Panc1 (cell line): ENCODE data around the gene CREBBP. TPM values are rescaled to one million over a fixed set of nuclear protein-coding genes. Genes with fewer than 3 reads are reported as not detected.

ENCODE experiments used
- ATAC-seq: fragments of 200-7000 bp; cut with Tn5 transposase; 2 replicates; pipeline ENCODE4 v1.9.1; 2020; ENCODE audit warnings: mild to moderate bottlenecking, moderate library complexity
- BruUV-seq: library from RNA; stranded (reverse); fragments of 400-500 nt; replicated peaks from 2 replicates; lab custom pipeline; 2021; lab: Mats Ljungman, UMichigan
- CTCF ChIA-PET: fragments of 300-600 bp; sonication (Branson Sonifier 250); formaldehyde crosslinking; loops from one replicate; lab custom pipeline; 2022; ENCODE audit warnings: antibody characterized with exemption; lab: Charles Lee
- POLR2A ChIA-PET: fragments of 300-600 bp; sonication (Branson Sonifier 250); formaldehyde crosslinking; loops from one replicate; lab custom pipeline; 2022; ENCODE audit warnings: antibody characterized with exemption; lab: Charles Lee
- DNase-seq: peaks from one replicate; pipeline ENCODE4 v3.0.0-alpha.2; 2010; ENCODE audit warnings: low read depth, low spot score
- H3K27ac ChIP-seq: 2 replicates; pipeline ENCODE4 v1.5.1; 2011; ENCODE audit warnings: mild to moderate bottlenecking, low read length, inconsistent platforms
- H3K27me3 ChIP-seq: fragments of 200-500 bp; sonication (Bioruptor generic); 2 replicates; pipeline ENCODE4 v1.6.0; 2014; ENCODE audit warnings: low read length, inconsistent platforms; ENCODE audit not compliant: control insufficient read depth, insufficient read depth
- H3K36me3 ChIP-seq: fragments of 200-500 bp; sonication (Bioruptor generic); 2 replicates; pipeline ENCODE4 v1.5.1; 2014; ENCODE audit warnings: inconsistent platforms, mild to moderate bottlenecking, low read length, moderate library complexity; ENCODE audit not compliant: control insufficient read depth, insufficient read depth
- H3K4me1 ChIP-seq: 2 replicates; pipeline ENCODE4 v1.5.1; 2011; ENCODE audit warnings: inconsistent platforms, mild to moderate bottlenecking, low read length, moderate library complexity; ENCODE audit not compliant: control insufficient read depth, insufficient read depth
- H3K4me3 ChIP-seq, 2 experiments: 2 replicates each; pipeline ENCODE4 v1.5.1; 2011 to 2012; ENCODE audit warnings: low read depth in 2 of 2, low read length in 2 of 2, mild to moderate bottlenecking in 2 of 2, inconsistent platforms in 1 of 2, moderate library complexity in 1 of 2
- H3K9me3 ChIP-seq: fragments of 200-500 bp; sonication (Bioruptor generic); 2 replicates; pipeline ENCODE4 v1.5.1; 2014; ENCODE audit warnings: low read depth, mild to moderate bottlenecking, inconsistent platforms, low read length, moderate library complexity; ENCODE audit not compliant: control insufficient read depth, insufficient read depth
- CTCF ChIP-seq: fragments of 450-650 bp; IDR thresholded peaks from 2 replicates; pipeline ENCODE4 v1.5.1; 2017; ENCODE audit warnings: mild to moderate bottlenecking
- POLR2AphosphoS5 ChIP-seq: IDR thresholded peaks from 2 replicates; pipeline ENCODE4 v1.6.1; 2012; ENCODE audit warnings: mild to moderate bottlenecking, low read depth, low read length, moderate library complexity
- REST ChIP-seq, 2 experiments: IDR thresholded peaks; 2 replicates each; pipeline ENCODE4 v1.6.1; 2011 to 2012; ENCODE audit warnings: low read depth in 2 of 2, control low read depth in 1 of 2, low read length in 1 of 2, mild to moderate bottlenecking in 1 of 2, moderate library complexity in 1 of 2; ENCODE audit not compliant: insufficient read depth in 1 of 2
- SIN3A ChIP-seq: IDR thresholded peaks from 2 replicates; pipeline ENCODE4 v1.6.1; 2012; ENCODE audit warnings: low read depth, mild to moderate bottlenecking, low read length, moderate library complexity, borderline replicate concordance; ENCODE audit not compliant: insufficient read depth
- TCF7L2 ChIP-seq: IDR thresholded peaks from 2 replicates; pipeline ENCODE4 v1.6.1; 2011; ENCODE audit warnings: mild to moderate bottlenecking, low read depth, low read length, inconsistent platforms
- in situ Hi-C: cut with HindIII; loops from 2 replicates; pipeline ENCODE4 v1.10.0; 2016; ENCODE audit warnings: low sequenced_read_pairs, low pct_unique_long_range_greater_than_20kb
- intact Hi-C: fragments of 100-400 bp; cut with micrococcal nuclease; formaldehyde crosslinking; loops from one replicate; pipeline ENCODE4 v1.10.0; 2022; ENCODE audit not compliant: unreplicated experiment
- total RNA-seq: library from RNA; stranded (reverse); gene quantifications from one replicate; pipeline ENCODE4 v1.2.1, GENCODE V29; 2021; ENCODE audit not compliant: unreplicated experiment

CREBBP gene
- total RNA-seq, 1 experiment from 2014 or later: 60.2 TPM

- Histone ChIP-seq H3K27me3 (no peaks in the 10 kb centered on the region), H3K4me3 (no peak overlapping the region), H3K36me3 (no peaks in the 10 kb centered on the region), H3K9me3 (no peaks in the 10 kb centered on the region), H3K27ac (no peak overlapping the region), H3K4me1 (0 out of 2 replicates have a peak, but pooled peaks cover 6% of the 10 kb centered on the region)
- in situ Hi-C loops: no loop called here
- intact Hi-C loops: no loop called here
- POLR2A ChIA-PET: no interaction called here
- no peak for TF ChIP-seq TCF7L2
- no peak for TF ChIP-seq REST (IDR thresholded peaks at IDR 0.05; ENCODE audit: insufficient read depth in 1 of 2, low read depth in 2 of 2, low read length in 1 of 2)
- no peak for TF ChIP-seq POLR2AphosphoS5
- TF ChIP-seq CTCF: no peak
- no peak for TF ChIP-seq SIN3A
- DNase-seq: no peak
- no TSS peak for BruUV-seq
- CTCF ChIA-PET: no interaction called here
- ATAC-seq: no peak
Measured at GRCh38 chr16:3687021-3687420, 193.5 kb downstream of the CREBBP start.

- ChIA-PET POLR2A (no interaction called here), CTCF (interaction anchor here (0.5 kb wide), 1 partner anchor 573 kb away, joined by 3 read pairs; no protein-coding TSS in a partner anchor)
- in situ Hi-C loops: no loop called here
- ATAC-seq (no peak), DNase-seq (no peak)
- no peak overlapping the region for H3K4me3 ChIP-seq
- no peaks in the 10 kb centered on the region for H3K9me3 ChIP-seq
- no peaks in the 10 kb centered on the region for H3K27me3 ChIP-seq
- intact Hi-C loops: no loop called here
- H3K4me1 ChIP-seq: no peaks in the 10 kb centered on the region
- TF ChIP-seq REST (IDR thresholded peaks at IDR 0.05; ENCODE audit: insufficient read depth in 1 of 2, low read depth in 2 of 2, low read length in 1 of 2) (no peak), CTCF (no peak), TCF7L2 (no peak), POLR2AphosphoS5 (no peak), SIN3A (no peak)
- peaks cover 12% of the 10 kb centered on the region; the same call in 1 of the 2 replicates for H3K36me3 ChIP-seq
- no peak overlapping the region for H3K27ac ChIP-seq
- no TSS peak for BruUV-seq
Measured at GRCh38 chr16:3681206-3681605, 199.3 kb downstream of the CREBBP start.
